Endodermal cell (in vitro differentiated cells): ENCODE data around the gene TRERF1. TPM values are rescaled to one million over a fixed set of nuclear protein-coding genes. Genes with fewer than 3 reads are reported as not detected.
A peak's percentile ranks its signal among the peaks of the same experiment; 100 is the strongest.

Experiments
- DNase-seq: peaks from one replicate; pipeline ENCODE4 v3.0.0-alpha.2; 2017
- H3K27ac ChIP-seq: 2 replicates; pipeline ENCODE4 v1.5.1; 2013; ENCODE audit warnings: mild to moderate bottlenecking, low read depth, low read length, moderate library complexity
- H3K27me3 ChIP-seq: 2 replicates; pipeline ENCODE4 v1.6.1; 2013; ENCODE audit warnings: mild to moderate bottlenecking, low read length, moderate library complexity; ENCODE audit not compliant: insufficient read depth, control insufficient read depth, poor library complexity, severe bottlenecking
- H3K36me3 ChIP-seq: 2 replicates; pipeline ENCODE4 v1.7.0; 2013; ENCODE audit warnings: mild to moderate bottlenecking, low read length, moderate library complexity; ENCODE audit not compliant: control insufficient read depth, insufficient read depth
- H3K4me1 ChIP-seq: one replicate; pipeline ENCODE4 v1.7.0; 2013; ENCODE audit warnings: low read length; ENCODE audit not compliant: control insufficient read depth, insufficient read depth
- H3K4me3 ChIP-seq: 2 replicates; pipeline ENCODE4 v1.5.1; 2013; ENCODE audit warnings: mild to moderate bottlenecking, low read length, moderate library complexity
- H3K9ac ChIP-seq: 2 replicates; pipeline ENCODE4 v1.6.1; 2013; ENCODE audit warnings: mild to moderate bottlenecking, low read length, moderate library complexity; ENCODE audit not compliant: poor library complexity, severe bottlenecking; ENCODE audit errors: extremely low read depth
- H3K9me3 ChIP-seq: 2 replicates; pipeline ENCODE4 v1.6.1; 2013; ENCODE audit warnings: mild to moderate bottlenecking, low read length, moderate library complexity; ENCODE audit not compliant: control insufficient read depth
- H3K27ac Mint-ChIP-seq: 2 replicates; pipeline ENCODE4 v1.8.0; 2020; ENCODE audit warnings: mixed read lengths
- H3K27me3 Mint-ChIP-seq: 2 replicates; pipeline ENCODE4 v1.8.0; 2021; ENCODE audit warnings: mild to moderate bottlenecking, mixed read lengths; ENCODE audit not compliant: insufficient read depth
- H3K36me3 Mint-ChIP-seq: 2 replicates; pipeline ENCODE4 v1.8.0; 2020; ENCODE audit warnings: low read depth, mixed read lengths
- H3K4me1 Mint-ChIP-seq: 2 replicates; pipeline ENCODE4 v1.8.0; 2020; ENCODE audit warnings: mixed read lengths
- H3K4me3 Mint-ChIP-seq: 2 replicates; pipeline ENCODE4 v1.8.0; 2020; ENCODE audit warnings: mild to moderate bottlenecking, moderate library complexity, mixed read lengths
- H3K9me3 Mint-ChIP-seq: 2 replicates; pipeline ENCODE4 v1.8.0; 2020; ENCODE audit warnings: mild to moderate bottlenecking, mixed read lengths
- CTCF ChIP-seq: fragments of 200-600 bp; sonication (generic); conservative IDR thresholded peaks from 2 replicates; pipeline ENCODE4 v1.5.0; 2021; ENCODE audit warnings: antibody characterized with exemption, mild to moderate bottlenecking
- WGBS, 2 experiments: methylation state at CpG; one replicate each; pipeline versions ENCODE4 v1.1.5 to v1.1.7; 2013; ENCODE audit warnings: missing lambda C conversion rate in 2 of 2, mixed read lengths in 1 of 2; ENCODE audit not compliant: insufficient coverage in 1 of 2, insufficient read length in 1 of 2; 5-methylcytosine and 5-hydroxymethylcytosine counted together
- total RNA-seq, 2 donors: library from RNA; stranded (reverse); fragmentation: NEBNext Ultra II Directional in 1 of 2; extraction: Animal tissue kit (Norgen Biotek cat#: 25700) in 1 of 2; gene quantifications; 2 replicates in 1 of 2; 3 replicates in 1 of 2; pipeline ENCODE4 v1.2.1, GENCODE V29; 2021

TRERF1 gene
- total RNA-seq, 2 donors from 2014 or later, result 4.7 to 5.3 TPM

DNA sequence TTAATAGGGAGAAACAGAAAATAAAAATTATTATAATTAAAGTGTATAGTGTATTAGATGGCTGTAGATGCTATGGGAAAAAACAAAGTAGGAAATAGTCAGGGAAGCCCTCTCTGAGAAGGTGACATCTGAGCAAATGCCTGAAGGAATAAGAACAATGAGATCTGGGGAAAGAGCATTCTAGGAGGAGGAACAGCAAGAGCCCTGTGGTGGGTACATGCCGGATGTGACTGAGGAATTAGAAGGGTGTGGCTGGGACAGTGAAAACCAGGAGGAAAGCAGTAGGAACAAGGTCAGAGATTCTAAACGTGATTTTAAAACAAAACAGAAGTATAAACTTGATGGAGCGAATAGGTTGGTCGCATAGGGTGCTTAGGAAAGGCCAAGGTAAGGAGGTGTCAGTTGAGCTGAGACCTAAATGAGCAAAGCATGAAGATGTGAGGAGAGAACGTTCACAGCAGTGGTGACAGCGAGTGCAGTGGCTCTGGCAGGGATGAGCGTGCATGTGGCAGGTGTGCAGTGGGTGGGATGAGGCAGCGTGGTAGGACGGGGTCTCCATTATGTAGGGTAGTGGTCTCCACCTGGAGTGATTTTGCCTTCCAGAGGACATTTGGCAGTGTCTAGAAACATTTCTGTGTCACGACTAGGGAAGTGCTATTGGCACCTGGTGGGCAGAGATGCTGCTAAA, 137.0 kb downstream of the TRERF1 start:
- no peak overlapping the region for H3K27ac Mint-ChIP-seq
- H3K4me3 Mint-ChIP-seq, result no peak overlapping the region
- Histone ChIP-seq H3K4me3 (no peak overlapping the region), H3K4me1 (peaks cover 9% of the 10 kb centered on the region), H3K27me3 (no peaks in the 10 kb centered on the region), H3K27ac (no peak overlapping the region), H3K9ac (no peak overlapping the region), H3K36me3 (no peaks in the 10 kb centered on the region), H3K9me3 (no peaks in the 10 kb centered on the region)
- DNase-seq, result no peak
- no peaks in the 10 kb centered on the region for H3K36me3 Mint-ChIP-seq
- peaks cover 2% of the 10 kb centered on the region for H3K9me3 Mint-ChIP-seq
- WGBS, 2 experiments, result 92 to 93% methylated on average over 9 to 10 of the region's 10 CpGs
- H3K27me3 Mint-ChIP-seq, result no peaks in the 10 kb centered on the region
- H3K4me1 Mint-ChIP-seq, result peaks cover 28% of the 10 kb centered on the region
- no peak for TF ChIP-seq CTCF

DNA sequence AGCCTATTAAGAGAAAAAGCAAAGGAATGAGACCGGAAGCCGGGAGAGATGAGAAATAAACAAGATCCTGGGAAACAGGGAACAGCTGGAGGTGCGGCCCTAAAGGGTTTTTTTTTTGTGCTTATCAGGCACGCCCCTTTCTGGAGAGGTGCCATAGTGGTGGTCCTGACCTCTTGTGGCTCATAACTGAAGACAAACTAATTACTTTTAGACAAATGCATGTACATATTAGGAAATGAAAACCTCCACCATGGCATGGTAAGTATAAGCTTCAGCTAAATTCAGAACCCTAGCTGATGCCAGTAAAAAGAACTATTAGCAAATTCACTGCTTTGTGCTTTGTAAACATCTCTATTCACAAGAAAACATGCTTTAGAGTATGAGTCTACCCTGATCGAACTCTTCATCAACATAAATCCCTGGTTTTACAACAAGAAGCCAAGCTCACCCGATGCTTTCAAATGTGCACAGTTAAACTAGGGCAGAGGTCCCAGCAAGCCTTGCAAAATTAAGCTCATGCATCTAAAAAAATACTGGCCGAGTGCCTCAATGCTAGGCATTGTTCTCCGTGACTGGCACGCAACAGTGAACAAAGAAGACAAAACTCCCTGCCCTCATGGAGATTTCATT, 137.7 kb downstream of the TRERF1 start:
- Mint-ChIP-seq H3K9me3 (peaks cover 2% of the 10 kb centered on the region), H3K27me3 (no peaks in the 10 kb centered on the region), H3K27ac (no peak overlapping the region), H3K4me1 (peaks cover 28% of the 10 kb centered on the region), H3K4me3 (no peak overlapping the region), H3K36me3 (no peaks in the 10 kb centered on the region)
- WGBS, 2 experiments, result 92 to 100% methylated on average over 4 to 9 of the region's 9 CpGs
- no peak overlapping the region for H3K9ac ChIP-seq
- DNase-seq, result no peak
- peaks cover 9% of the 10 kb centered on the region for H3K4me1 ChIP-seq
- no peak for TF ChIP-seq CTCF
- H3K27ac ChIP-seq, result no peak overlapping the region
- H3K4me3 ChIP-seq, result no peak overlapping the region
- no peaks in the 10 kb centered on the region for H3K27me3 ChIP-seq
- no peaks in the 10 kb centered on the region for H3K9me3 ChIP-seq
- H3K36me3 ChIP-seq, result no peaks in the 10 kb centered on the region

DNA sequence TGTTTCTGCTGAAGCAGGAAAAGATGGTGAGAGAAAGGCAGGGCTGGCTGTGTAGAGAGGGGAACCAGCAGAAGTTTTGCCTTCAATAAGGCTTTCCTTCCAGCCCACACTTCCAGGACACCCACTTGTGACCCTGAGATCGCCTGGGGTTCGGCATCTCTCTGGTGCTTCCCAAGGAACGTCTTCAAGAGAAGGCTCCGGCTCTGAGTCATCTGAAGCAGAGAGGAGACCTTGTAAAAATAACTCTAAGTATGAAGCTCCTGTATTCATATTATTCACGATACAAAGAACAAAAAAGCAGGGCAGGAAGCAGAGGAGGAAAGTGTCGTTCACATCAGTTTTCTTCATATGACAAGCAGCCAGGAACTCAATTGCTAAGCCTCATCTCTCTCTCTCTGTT, 138.7 kb downstream of the TRERF1 start:
- Histone ChIP-seq H3K4me1 (peaks cover 9% of the 10 kb centered on the region), H3K9me3 (no peaks in the 10 kb centered on the region), H3K4me3 (no peak overlapping the region), H3K27ac (no peak overlapping the region), H3K9ac (no peak overlapping the region), H3K27me3 (no peaks in the 10 kb centered on the region), H3K36me3 (no peaks in the 10 kb centered on the region)
- H3K27me3 Mint-ChIP-seq, result no peaks in the 10 kb centered on the region
- WGBS, 2 experiments, result 88 to 90% methylated on average over 6 of the region's 6 CpGs
- H3K9me3 Mint-ChIP-seq, result peaks cover 2% of the 10 kb centered on the region
- H3K27ac Mint-ChIP-seq, result peak overlapping the region; percentile 27
- no peak for DNase-seq
- no peak overlapping the region for H3K4me3 Mint-ChIP-seq
- no peaks in the 10 kb centered on the region for H3K36me3 Mint-ChIP-seq
- H3K4me1 Mint-ChIP-seq, result peaks cover 28% of the 10 kb centered on the region
- TF ChIP-seq CTCF, result no peak
